ENCODE data around the gene MORN5.

GRCh38 chr9:122225312-122226141, 65.8 kb downstream of the MORN5 start:
- TF ChIP-seq NR1H2 (CRISPR knock-in tag; IDR thresholded peaks at IDR 0.05) (no peak), RBM17 (IDR thresholded peaks at IDR 0.05; ENCODE audit: borderline replicate concordance, low read depth, low read length) (no peak), CBFB (CRISPR knock-in tag; IDR thresholded peaks at IDR 0.05) (no peak), NFRKB (IDR thresholded peaks at IDR 0.05; ENCODE audit: low read depth) (no peak), ESRRA (IDR thresholded peaks at IDR 0.05; ENCODE audit: borderline replicate concordance, low read depth) (no peak), ZC3H11A (IDR thresholded peaks at IDR 0.05; ENCODE audit: low read depth, low read length) (no peak), POLR2A (conservative IDR thresholded peaks at IDR 0.05) (no peak)
- TF ChIP-seq, protein P1, sequence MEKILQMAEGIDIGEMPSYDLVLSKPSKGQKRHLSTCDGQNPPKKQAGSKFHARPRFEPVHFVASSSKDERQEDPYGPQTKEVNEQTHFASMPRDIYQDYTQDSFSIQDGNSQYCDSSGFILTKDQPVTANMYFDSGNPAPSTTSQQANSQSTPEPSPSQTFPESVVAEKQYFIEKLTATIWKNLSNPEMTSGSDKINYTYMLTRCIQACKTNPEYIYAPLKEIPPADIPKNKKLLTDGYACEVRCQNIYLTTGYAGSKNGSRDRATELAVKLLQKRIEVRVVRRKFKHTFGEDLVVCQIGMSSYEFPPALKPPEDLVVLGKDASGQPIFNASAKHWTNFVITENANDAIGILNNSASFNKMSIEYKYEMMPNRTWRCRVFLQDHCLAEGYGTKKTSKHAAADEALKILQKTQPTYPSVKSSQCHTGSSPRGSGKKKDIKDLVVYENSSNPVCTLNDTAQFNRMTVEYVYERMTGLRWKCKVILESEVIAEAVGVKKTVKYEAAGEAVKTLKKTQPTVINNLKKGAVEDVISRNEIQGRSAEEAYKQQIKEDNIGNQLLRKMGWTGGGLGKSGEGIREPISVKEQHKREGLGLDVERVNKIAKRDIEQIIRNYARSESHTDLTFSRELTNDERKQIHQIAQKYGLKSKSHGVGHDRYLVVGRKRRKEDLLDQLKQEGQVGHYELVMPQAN (IDR thresholded peaks at IDR 0.05; ENCODE audit: borderline replicate concordance) = no peak
- TF ChIP-seq, protein P2, sequence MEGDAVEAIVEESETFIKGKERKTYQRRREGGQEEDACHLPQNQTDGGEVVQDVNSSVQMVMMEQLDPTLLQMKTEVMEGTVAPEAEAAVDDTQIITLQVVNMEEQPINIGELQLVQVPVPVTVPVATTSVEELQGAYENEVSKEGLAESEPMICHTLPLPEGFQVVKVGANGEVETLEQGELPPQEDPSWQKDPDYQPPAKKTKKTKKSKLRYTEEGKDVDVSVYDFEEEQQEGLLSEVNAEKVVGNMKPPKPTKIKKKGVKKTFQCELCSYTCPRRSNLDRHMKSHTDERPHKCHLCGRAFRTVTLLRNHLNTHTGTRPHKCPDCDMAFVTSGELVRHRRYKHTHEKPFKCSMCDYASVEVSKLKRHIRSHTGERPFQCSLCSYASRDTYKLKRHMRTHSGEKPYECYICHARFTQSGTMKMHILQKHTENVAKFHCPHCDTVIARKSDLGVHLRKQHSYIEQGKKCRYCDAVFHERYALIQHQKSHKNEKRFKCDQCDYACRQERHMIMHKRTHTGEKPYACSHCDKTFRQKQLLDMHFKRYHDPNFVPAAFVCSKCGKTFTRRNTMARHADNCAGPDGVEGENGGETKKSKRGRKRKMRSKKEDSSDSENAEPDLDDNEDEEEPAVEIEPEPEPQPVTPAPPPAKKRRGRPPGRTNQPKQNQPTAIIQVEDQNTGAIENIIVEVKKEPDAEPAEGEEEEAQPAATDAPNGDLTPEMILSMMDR (IDR thresholded peaks at IDR 0.05 in 2 of 3, conservative IDR thresholded peaks at IDR 0.05 in 1 of 3; ENCODE audit: insufficient read depth in 2 of 3, low read depth in 1 of 3, low read length in 3 of 3) = no peak

All from K562 (cell line).